T47D (cell line): ENCODE data around the gene PKN2.

Experiments used
- DNase-seq, 2 experiments: peaks; one replicate each; pipeline versions ENCODE4 v3.0.0 to v3.0.0-alpha.2; 2011 to 2012; ENCODE audit warnings: low read depth in 1 of 2, low spot score in 1 of 2
- JUND ChIP-seq: IDR thresholded peaks from 2 replicates; pipeline ENCODE4 v1.6.1; 2012; ENCODE audit warnings: low read depth
- in situ Hi-C: cut with HindIII; loops from 2 replicates; pipeline ENCODE4 v1.10.0; 2016; ENCODE audit warnings: low sequenced_read_pairs, low pct_unique_long_range_greater_than_20kb

PKN2 gene

DNA sequence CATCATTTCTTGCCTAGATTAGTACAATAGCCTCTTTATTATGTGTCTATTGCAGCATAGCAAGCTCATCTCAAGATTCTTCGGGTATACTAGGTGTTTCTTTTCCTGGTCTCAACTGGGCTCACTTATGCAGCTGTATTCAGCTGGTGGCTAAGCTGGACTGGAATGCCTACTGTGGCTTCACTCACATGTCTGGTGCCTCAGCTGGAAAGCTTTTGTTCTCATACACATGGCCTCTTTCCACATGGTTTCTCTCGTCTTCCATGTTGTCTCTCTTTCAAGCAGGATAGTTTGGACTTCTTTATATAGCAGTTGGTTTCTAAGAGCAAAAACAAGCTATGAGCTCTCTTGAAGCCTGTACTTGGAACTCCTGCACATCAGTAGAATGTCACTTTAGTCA, 45.2 kb downstream of the PKN2 start:
- DNase-seq: no peak
- in situ Hi-C loops: no loop called here
- no peak for TF ChIP-seq JUND

DNA sequence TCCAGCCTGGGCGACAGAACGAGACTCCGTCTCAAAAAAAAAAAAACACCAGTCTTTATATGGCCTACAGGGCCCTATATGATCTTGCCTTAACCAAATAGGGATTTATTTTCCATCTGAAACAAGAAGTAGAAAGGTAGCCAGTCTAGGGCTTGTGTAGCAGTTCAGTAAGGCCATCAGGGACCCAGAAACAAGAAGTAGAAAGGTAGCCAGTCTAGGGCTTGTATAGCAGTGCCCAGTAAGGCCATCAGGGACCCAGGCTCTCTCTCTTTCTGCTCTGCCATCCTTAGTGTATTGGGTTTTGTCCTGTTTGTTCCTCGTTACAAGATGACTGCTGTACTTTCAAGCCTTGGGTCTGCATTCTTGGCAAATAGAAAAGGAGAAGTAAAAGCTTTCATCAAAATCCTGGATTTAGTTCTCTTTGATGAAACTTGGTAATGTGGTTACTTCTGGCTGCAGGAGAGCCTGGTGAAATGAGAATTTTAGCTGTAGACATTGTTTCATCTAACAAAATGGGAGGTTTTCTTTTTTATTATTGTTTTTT, 46.1 kb downstream of the PKN2 start:
- no peak for DNase-seq
- TF ChIP-seq JUND: no peak
- in situ Hi-C loops: no loop called here

- DNase-seq: no peak
- no peak for TF ChIP-seq JUND
- in situ Hi-C loops: no loop called here
Observed at GRCh38 chr1:88730995-88731394, 46.9 kb downstream of the PKN2 start.

DNA sequence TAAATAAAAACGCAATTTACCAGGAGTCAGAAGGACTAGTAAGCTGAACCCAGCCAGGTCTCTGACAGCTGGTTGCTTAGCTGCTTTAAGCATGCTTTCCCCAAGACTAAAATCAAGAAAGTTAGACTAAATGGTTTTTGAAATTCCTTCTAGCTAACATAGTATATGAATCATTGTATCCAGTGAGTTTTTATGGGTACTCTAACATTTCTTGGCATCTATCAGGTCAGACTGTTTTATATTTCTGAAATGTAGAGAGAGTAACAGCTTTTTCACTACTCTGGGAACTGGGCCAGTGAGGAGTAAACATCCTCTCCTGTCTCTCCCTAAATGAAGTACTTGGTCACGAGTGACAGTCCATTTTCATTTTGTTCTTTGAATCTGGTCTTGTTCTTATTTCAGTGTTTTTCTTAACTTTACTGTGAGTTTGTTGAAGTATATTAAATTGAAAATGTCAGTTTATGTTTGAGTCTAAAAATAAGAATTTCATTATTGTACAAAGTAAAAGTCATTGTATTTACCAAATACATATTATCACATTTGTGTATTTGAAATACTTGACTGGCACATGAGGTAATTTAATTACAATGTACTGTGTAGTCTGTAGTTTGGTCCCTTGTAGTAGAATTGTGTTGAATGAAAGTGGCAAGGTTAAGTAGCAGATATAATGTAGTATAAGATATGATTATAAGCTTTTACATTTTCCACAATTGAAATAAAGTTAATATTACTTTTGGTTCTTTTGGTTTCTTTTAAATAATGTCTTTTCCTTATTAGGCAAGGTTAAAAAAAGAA, 47.6 kb downstream of the PKN2 start:
- TF ChIP-seq JUND: no peak
- DNase-seq: peak; percentile 3 to 4
- in situ Hi-C loops: no loop called here

- DNase-seq: no peak
- TF ChIP-seq JUND: no peak
- in situ Hi-C loops: no loop called here
Observed at GRCh38 chr1:88735382-88735781, 51.3 kb downstream of the PKN2 start.

DNA sequence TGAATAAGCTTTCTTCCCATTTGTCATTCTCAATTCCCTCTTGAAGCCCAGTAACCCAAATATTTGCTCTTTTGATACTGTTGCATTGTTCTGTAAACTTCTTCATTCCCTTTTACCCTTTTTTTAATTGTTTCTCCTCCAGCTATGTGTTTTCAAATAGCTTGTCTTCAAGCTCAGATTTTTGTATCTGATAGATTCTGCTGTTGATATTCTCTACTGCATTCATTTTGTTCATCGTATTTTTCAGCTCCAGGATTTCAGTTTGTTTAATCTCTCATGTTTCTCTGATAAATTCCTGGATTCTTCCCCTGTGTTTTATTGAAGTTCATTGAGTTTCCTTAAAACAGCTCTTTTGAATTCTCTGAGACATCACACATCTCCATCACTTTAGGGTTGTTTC, 51.8 kb downstream of the PKN2 start:
- TF ChIP-seq JUND: no peak
- DNase-seq: no peak
- in situ Hi-C loops: no loop called here

DNA sequence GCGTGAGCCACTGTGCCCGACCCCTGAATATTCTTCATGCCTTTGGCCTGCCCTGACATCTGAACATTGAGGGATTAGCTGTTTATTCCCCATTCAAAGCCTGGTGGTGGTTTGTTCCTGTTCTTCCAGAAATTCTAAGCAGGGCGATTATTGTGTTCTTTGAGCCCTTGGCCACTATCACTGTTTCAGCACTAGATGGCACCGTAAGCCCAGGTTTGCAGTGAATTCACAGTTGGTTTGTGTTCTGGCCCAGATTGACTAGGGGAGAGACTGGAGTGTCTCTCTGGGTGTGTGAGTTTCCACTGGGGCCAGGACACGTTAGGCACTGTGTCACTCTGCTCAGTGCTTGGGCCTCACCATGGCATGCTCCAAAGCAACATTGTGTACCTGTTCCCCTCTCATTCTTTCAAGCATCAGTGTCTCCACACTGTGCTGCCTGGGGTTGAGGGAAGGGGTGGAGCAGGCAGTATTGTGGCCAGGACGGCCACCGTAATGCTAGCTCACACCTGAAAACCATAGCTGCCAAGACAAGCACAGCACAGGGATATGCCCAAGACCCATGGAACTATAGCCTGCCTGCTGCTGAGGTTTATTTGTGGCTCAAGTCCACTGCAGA, 52.7 kb downstream of the PKN2 start:
- in situ Hi-C loops: no loop called here
- DNase-seq: peak; percentile 2 to 63
- TF ChIP-seq JUND: no peak

DNA sequence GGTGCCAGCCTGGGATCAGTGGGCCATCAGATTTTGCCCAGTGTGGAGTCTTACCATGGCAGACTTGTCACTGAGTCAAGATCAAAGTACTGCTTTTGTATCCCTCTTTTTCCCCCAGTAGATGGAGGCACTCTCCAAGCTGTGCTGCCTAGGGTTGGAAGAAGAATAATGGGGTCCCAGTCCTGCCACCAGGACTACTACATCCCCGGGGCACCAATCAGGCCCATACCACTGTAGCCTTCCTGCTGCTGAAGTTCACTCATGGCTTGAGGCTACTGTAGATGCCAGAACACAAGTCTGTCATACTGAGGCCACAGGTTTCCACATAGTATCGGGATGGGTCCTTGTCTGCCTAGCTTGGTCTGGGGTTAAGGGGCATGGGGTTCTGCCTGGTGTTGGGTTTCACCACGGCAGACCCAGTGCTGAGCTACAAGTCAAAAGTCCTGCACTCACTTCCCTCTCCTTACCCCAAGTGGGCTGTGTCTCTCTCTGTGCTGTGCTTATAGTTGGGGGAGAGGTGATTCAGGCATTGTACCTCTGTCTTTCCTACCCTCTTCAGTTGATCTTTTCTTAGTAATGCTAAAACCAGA, 53.4 kb downstream of the PKN2 start:
- no peak for DNase-seq
- in situ Hi-C loops: no loop called here
- TF ChIP-seq JUND: no peak

- no peak for TF ChIP-seq JUND
- in situ Hi-C loops: no loop called here
- DNase-seq: no peak
Observed at GRCh38 chr1:88740784-88741183, 56.7 kb downstream of the PKN2 start.

- in situ Hi-C loops: no loop called here
- no peak for TF ChIP-seq JUND
- DNase-seq: no peak
Observed at GRCh38 chr1:88741413-88741812, 57.3 kb downstream of the PKN2 start.

- TF ChIP-seq JUND: no peak
- in situ Hi-C loops: no loop called here
Observed at GRCh38 chr1:88742531-88742930, 58.5 kb downstream of the PKN2 start.

DNA sequence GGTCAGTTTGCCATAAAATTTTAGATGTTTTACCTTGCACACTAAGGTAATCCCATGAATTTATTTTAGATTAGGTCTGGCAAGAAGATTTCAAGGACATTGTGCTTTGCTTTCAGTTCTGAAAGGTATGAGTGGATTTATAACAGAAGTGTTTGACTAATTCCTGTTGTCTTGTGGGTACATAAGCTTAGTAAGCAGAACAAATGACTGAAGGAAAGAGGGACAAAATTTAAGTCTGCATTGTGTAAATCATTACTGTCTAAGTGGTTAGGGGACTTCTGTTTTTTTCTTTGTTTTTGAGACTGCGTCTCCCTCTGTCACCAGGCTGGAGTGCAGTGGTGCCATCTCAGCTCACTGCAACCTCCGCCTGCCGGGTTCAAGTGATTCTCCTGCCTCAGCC, 60.1 kb downstream of the PKN2 start:
- DNase-seq: no peak
- in situ Hi-C loops: no loop called here
- TF ChIP-seq JUND: no peak

More at GRCh38 chr1:88742531-88742930, 58.5 kb downstream of the PKN2 start:
- DNase-seq: no peak

GRCh38 chr1:88746916-88747315, 62.8 kb downstream of the PKN2 start:
- no peak for DNase-seq
- in situ Hi-C loops: no loop called here
- TF ChIP-seq JUND: no peak

- TF ChIP-seq JUND: no peak
- in situ Hi-C loops: no loop called here
Observed at GRCh38 chr1:88751714-88752113, 67.6 kb downstream of the PKN2 start.

More at GRCh38 chr1:88751714-88752113, 67.6 kb downstream of the PKN2 start:
- DNase-seq: no peak
